ENCODE results near the gene TMEM95.

DNA sequence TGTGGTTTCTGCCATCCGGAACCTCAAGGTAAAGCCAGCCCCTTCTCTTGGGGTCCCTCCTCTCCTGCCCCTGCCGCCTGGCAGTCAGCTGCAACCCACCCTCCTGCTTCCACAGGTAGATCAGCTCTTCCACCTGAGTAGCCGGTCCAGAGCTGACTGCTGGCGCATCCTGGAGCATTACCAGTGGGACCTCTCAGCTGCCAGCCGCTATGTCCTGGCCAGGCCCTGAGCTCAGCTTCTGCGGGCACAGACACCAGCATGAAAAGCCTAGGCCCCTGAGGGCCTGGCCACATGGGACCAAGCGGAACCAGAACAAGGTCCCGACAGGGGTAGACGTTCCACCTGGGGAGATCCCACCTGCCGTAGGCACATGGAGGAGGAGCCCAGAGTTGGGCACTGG is 33.9 kb downstream of the TMEM95 start:
- TF ChIP-seq, protein P1, sequence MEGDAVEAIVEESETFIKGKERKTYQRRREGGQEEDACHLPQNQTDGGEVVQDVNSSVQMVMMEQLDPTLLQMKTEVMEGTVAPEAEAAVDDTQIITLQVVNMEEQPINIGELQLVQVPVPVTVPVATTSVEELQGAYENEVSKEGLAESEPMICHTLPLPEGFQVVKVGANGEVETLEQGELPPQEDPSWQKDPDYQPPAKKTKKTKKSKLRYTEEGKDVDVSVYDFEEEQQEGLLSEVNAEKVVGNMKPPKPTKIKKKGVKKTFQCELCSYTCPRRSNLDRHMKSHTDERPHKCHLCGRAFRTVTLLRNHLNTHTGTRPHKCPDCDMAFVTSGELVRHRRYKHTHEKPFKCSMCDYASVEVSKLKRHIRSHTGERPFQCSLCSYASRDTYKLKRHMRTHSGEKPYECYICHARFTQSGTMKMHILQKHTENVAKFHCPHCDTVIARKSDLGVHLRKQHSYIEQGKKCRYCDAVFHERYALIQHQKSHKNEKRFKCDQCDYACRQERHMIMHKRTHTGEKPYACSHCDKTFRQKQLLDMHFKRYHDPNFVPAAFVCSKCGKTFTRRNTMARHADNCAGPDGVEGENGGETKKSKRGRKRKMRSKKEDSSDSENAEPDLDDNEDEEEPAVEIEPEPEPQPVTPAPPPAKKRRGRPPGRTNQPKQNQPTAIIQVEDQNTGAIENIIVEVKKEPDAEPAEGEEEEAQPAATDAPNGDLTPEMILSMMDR (conservative IDR thresholded peaks at IDR 0.05 in 1 of 2, IDR thresholded peaks at IDR 0.05 in 1 of 2; ENCODE audit: extremely low read depth in 1 of 2, insufficient read depth in 1 of 2, low read depth in 1 of 2, low read length in 2 of 2) = no peak
- TF ChIP-seq EZH2 (IDR thresholded peaks at IDR 0.05; ENCODE audit: borderline replicate concordance, low read length) = no peak
